HEK293 (cell line): ENCODE results near the gene SGSM2.

ENCODE experiments used
- AEBP2 ChIP-seq: fragments of 450-650 bp; formaldehyde crosslinking; IDR thresholded peaks from 2 replicates; pipeline ENCODE4 v1.5.1; 2016; ENCODE audit warnings: missing biosample characterization, missing genetic modification characterization, borderline replicate concordance
- ATF2 ChIP-seq: fragments of 450-650 bp; formaldehyde crosslinking; IDR thresholded peaks from 2 replicates; pipeline ENCODE4 v1.5.1; 2016; ENCODE audit warnings: missing biosample characterization, missing genetic modification characterization, low read depth
- CTCF ChIP-seq: fragments of 450-650 bp; formaldehyde crosslinking; IDR thresholded peaks from 2 replicates; pipeline ENCODE4 v1.5.1; 2016; ENCODE audit warnings: missing biosample characterization, missing genetic modification characterization
- HOXC10 ChIP-seq: sonication (generic); formaldehyde crosslinking; IDR thresholded peaks from 2 replicates; pipeline ENCODE4 v1.8.1; 2023; ENCODE audit warnings: mild to moderate bottlenecking, missing genetic modification reagents
- IKZF3 ChIP-seq: fragments of 450-650 bp; IDR thresholded peaks from 2 replicates; pipeline ENCODE4 v1.5.0; 2018; ENCODE audit warnings: missing biosample characterization, mild to moderate bottlenecking, missing genetic modification characterization, moderate library complexity
- KLF9 ChIP-seq: fragments of 450-650 bp; formaldehyde crosslinking; IDR thresholded peaks from 2 replicates; pipeline ENCODE4 v1.5.1; 2016; ENCODE audit warnings: missing biosample characterization, missing genetic modification characterization, low read depth
- OSR2 ChIP-seq: fragments of 450-650 bp; formaldehyde crosslinking; IDR thresholded peaks from 2 replicates; pipeline ENCODE4 v1.5.1; 2016; ENCODE audit warnings: missing biosample characterization, missing genetic modification characterization
- SCRT2 ChIP-seq: fragments of 450-650 bp; formaldehyde crosslinking; IDR thresholded peaks from 2 replicates; pipeline ENCODE4 v1.5.1; 2016; ENCODE audit warnings: missing biosample characterization, missing genetic modification characterization
- ZBTB49 ChIP-seq: fragments of 450-650 bp; formaldehyde crosslinking; IDR thresholded peaks from 2 replicates; pipeline ENCODE4 v1.5.1; 2016; ENCODE audit warnings: missing biosample characterization, missing genetic modification characterization, low read depth
- ZNF132 ChIP-seq: fragments of 450-650 bp; formaldehyde crosslinking; IDR thresholded peaks from 2 replicates; pipeline ENCODE4 v1.5.1; 2017; ENCODE audit warnings: missing biosample characterization, missing genetic modification characterization, borderline replicate concordance
- ZNF16 ChIP-seq: fragments of 450-650 bp; formaldehyde crosslinking; IDR thresholded peaks from 2 replicates; pipeline ENCODE4 v1.5.1; 2016; ENCODE audit warnings: low read depth, missing biosample characterization, missing genetic modification characterization
- ZNF169 ChIP-seq: fragments of 450-650 bp; formaldehyde crosslinking; IDR thresholded peaks from 2 replicates; pipeline ENCODE4 v1.5.1; 2016; ENCODE audit warnings: missing biosample characterization, missing genetic modification characterization
- ZNF18 ChIP-seq: fragments of 450-650 bp; formaldehyde crosslinking; IDR thresholded peaks from 2 replicates; pipeline ENCODE4 v1.5.1; 2016; ENCODE audit warnings: missing biosample characterization, missing genetic modification characterization
- ZNF280D ChIP-seq: fragments of 450-650 bp; formaldehyde crosslinking; IDR thresholded peaks from 2 replicates; pipeline ENCODE4 v1.5.1; 2016; ENCODE audit warnings: missing biosample characterization, missing genetic modification characterization
- ZNF341 ChIP-seq: fragments of 450-650 bp; formaldehyde crosslinking; IDR thresholded peaks from 2 replicates; pipeline ENCODE4; 2016; ENCODE audit warnings: low read depth, missing biosample characterization, missing genetic modification characterization
- ZNF473 ChIP-seq: fragments of 450-650 bp; formaldehyde crosslinking; IDR thresholded peaks from 2 replicates; pipeline ENCODE4 v1.5.1; 2017; ENCODE audit warnings: missing biosample characterization, missing genetic modification characterization
- ZNF513 ChIP-seq: fragments of 450-650 bp; IDR thresholded peaks from 2 replicates; pipeline ENCODE4 v1.5.1; 2018; ENCODE audit warnings: missing biosample characterization, missing genetic modification characterization
- ZNF596 ChIP-seq: fragments of 450-650 bp; IDR thresholded peaks from 2 replicates; pipeline ENCODE4 v1.5.0; 2018; ENCODE audit warnings: missing biosample characterization, mild to moderate bottlenecking, missing genetic modification characterization, moderate library complexity
- ZNF664 ChIP-seq: fragments of 450-650 bp; formaldehyde crosslinking; IDR thresholded peaks from 2 replicates; pipeline ENCODE4 v1.5.1; 2016; ENCODE audit warnings: missing biosample characterization, missing genetic modification characterization
- ZNF792 ChIP-seq: fragments of 450-650 bp; formaldehyde crosslinking; IDR thresholded peaks from 2 replicates; pipeline ENCODE4 v1.5.1; 2016; ENCODE audit warnings: missing biosample characterization, missing genetic modification characterization
- ZSCAN4 ChIP-seq: fragments of 450-650 bp; formaldehyde crosslinking; IDR thresholded peaks from 2 replicates; pipeline ENCODE4 v1.5.1; 2017; ENCODE audit warnings: missing biosample characterization, missing genetic modification characterization

SGSM2 gene

GRCh38 chr17:2303204-2304188 lies 33.8 kb upstream of the SGSM2 start, which contains the start of the genes SMG6 and SRR (continued):
- TF ChIP-seq ZNF280D (tag by site-specific recombination) (no peak), SCRT2 (tag by site-specific recombination) (no peak), ZNF513 (tag by site-specific recombination) (peak; percentile 61; the same call in 1 of the 2 replicates), ZNF169 (tag by site-specific recombination) (no peak), ZNF132 (tag by site-specific recombination) (no peak), IKZF3 (tag by site-specific recombination) (0 out of 2 replicates have a peak, but pooled peaks have one; percentile 25), ZBTB49 (tag by site-specific recombination) (no peak), ATF2 (no peak), CTCF (tag by site-specific recombination) (peak; percentile 33; the same call in 1 of the 2 replicates), ZSCAN4 (tag by site-specific recombination) (no peak), AEBP2 (tag by site-specific recombination) (no peak), ZNF664 (tag by site-specific recombination) (no peak), HOXC10 (CRISPR knock-in tag) (no peak), ZNF18 (tag by site-specific recombination) (no peak), ZNF341 (tag by site-specific recombination) (peak; percentile 28; the same call in 1 of the 2 replicates), ZNF596 (tag by site-specific recombination) (no peak), ZNF473 (tag by site-specific recombination) (no peak), OSR2 (tag by site-specific recombination) (peak; percentile 46), ZNF792 (no peak), KLF9 (tag by site-specific recombination) (peak; percentile 94), ZNF16 (no peak)
